ENCODE data around the gene ARRDC2. TPM values are rescaled to one million over a fixed set of nuclear protein-coding genes. Genes with fewer than 3 reads are reported as not detected.

The ARRDC2 gene
- total RNA-seq, 1 donor from 2014 or later: 4.0 TPM

DNA sequence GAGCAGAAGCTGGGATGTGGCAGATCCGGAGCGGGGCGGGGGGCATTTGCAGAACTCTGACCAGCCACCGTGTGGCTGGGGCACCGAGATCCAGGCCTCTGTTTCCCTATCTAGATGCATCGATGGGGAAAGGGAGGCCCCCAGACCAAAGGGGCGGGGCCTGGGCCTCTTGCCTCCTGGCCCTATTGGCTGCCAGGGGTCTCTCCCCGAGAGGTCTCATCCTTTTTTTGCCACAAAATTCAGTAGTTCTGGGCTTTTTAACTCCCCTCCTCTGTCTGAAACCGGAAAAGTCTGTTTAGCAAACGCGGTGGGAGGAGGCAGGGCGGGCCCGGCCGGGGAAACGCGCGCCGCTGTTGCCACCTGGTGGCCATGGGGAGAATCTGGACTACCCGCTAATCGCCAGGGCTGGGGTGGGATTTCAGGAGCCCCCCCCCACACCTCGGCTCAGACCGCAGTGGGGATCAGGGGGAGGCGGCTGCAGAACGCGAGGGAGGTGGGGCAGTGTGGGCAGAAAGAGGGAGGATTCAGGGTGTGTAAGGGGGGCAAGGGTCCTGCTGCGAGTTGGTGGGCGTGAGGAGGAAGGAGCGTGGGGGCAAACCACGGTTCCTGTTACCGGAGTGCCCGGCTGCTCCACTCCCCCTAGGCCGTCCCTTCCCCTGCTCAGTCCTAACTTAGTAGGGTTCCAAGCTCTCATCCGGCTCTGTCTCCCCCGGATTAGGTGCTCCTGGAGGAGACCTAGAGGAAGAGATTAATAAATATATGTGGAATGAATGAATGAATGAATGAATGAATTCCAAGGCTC is 50.4 kb downstream of the ARRDC2 start:
- H3K9me3 Mint-ChIP-seq (ENCODE audit: unreplicated experiment): peaks cover 1% of the 10 kb centered on the region
- H3K4me3 Mint-ChIP-seq (ENCODE audit: unreplicated experiment): no peak overlapping the region
- H3K36me3 Mint-ChIP-seq (ENCODE audit: unreplicated experiment): no peaks in the 10 kb centered on the region
- peak; percentile 86 for DNase-seq
- no peaks in the 10 kb centered on the region for H3K4me1 Mint-ChIP-seq (ENCODE audit: low read depth, unreplicated experiment)
- no peak overlapping the region for H3K27ac Mint-ChIP-seq (ENCODE audit: unreplicated experiment)
- TF ChIP-seq, protein P1, sequence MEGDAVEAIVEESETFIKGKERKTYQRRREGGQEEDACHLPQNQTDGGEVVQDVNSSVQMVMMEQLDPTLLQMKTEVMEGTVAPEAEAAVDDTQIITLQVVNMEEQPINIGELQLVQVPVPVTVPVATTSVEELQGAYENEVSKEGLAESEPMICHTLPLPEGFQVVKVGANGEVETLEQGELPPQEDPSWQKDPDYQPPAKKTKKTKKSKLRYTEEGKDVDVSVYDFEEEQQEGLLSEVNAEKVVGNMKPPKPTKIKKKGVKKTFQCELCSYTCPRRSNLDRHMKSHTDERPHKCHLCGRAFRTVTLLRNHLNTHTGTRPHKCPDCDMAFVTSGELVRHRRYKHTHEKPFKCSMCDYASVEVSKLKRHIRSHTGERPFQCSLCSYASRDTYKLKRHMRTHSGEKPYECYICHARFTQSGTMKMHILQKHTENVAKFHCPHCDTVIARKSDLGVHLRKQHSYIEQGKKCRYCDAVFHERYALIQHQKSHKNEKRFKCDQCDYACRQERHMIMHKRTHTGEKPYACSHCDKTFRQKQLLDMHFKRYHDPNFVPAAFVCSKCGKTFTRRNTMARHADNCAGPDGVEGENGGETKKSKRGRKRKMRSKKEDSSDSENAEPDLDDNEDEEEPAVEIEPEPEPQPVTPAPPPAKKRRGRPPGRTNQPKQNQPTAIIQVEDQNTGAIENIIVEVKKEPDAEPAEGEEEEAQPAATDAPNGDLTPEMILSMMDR (IDR thresholded peaks at IDR 0.05; ENCODE audit: partially characterized antibody, unreplicated experiment): peak; percentile 96
- H3K27me3 Mint-ChIP-seq (ENCODE audit: unreplicated experiment): peaks cover 1% of the 10 kb centered on the region

GRCh38 chr19:18059297-18059696 is 51.3 kb downstream of the ARRDC2 start:
- Mint-ChIP-seq H3K4me3 (ENCODE audit: unreplicated experiment) (no peak overlapping the region), H3K4me1 (ENCODE audit: low read depth, unreplicated experiment) (no peaks in the 10 kb centered on the region), H3K36me3 (ENCODE audit: unreplicated experiment) (no peaks in the 10 kb centered on the region), H3K9me3 (ENCODE audit: unreplicated experiment) (peaks cover 1% of the 10 kb centered on the region), H3K27me3 (ENCODE audit: unreplicated experiment) (peaks cover 1% of the 10 kb centered on the region), H3K27ac (ENCODE audit: unreplicated experiment) (no peak overlapping the region)
- DNase-seq: no peak
- TF ChIP-seq, protein P1 (IDR thresholded peaks at IDR 0.05; ENCODE audit: partially characterized antibody, unreplicated experiment): no peak

GRCh38 chr19:18059902-18060301 is 51.9 kb downstream of the ARRDC2 start:
- H3K4me3 Mint-ChIP-seq (ENCODE audit: unreplicated experiment): no peak overlapping the region
- H3K27ac Mint-ChIP-seq (ENCODE audit: unreplicated experiment): no peak overlapping the region

GRCh38 chr19:18060472-18060871 is 52.5 kb downstream of the ARRDC2 start:
- Mint-ChIP-seq H3K9me3 (ENCODE audit: unreplicated experiment) (peaks cover 1% of the 10 kb centered on the region), H3K4me3 (ENCODE audit: unreplicated experiment) (no peak overlapping the region), H3K4me1 (ENCODE audit: low read depth, unreplicated experiment) (no peaks in the 10 kb centered on the region), H3K27ac (ENCODE audit: unreplicated experiment) (no peak overlapping the region), H3K27me3 (ENCODE audit: unreplicated experiment) (peaks cover 4% of the 10 kb centered on the region), H3K36me3 (ENCODE audit: unreplicated experiment) (no peaks in the 10 kb centered on the region)
- DNase-seq: peak; percentile 30
- TF ChIP-seq, protein P1 (IDR thresholded peaks at IDR 0.05; ENCODE audit: partially characterized antibody, unreplicated experiment): no peak

More at GRCh38 chr19:18059902-18060301, 51.9 kb downstream of the ARRDC2 start:
- Mint-ChIP-seq H3K4me1 (ENCODE audit: low read depth, unreplicated experiment) (no peaks in the 10 kb centered on the region), H3K36me3 (ENCODE audit: unreplicated experiment) (no peaks in the 10 kb centered on the region), H3K9me3 (ENCODE audit: unreplicated experiment) (peaks cover 1% of the 10 kb centered on the region), H3K27me3 (ENCODE audit: unreplicated experiment) (peaks cover 2% of the 10 kb centered on the region)
- no peak for DNase-seq
- TF ChIP-seq, protein P1 (IDR thresholded peaks at IDR 0.05; ENCODE audit: partially characterized antibody, unreplicated experiment): no peak

GRCh38 chr19:18062028-18062427 is 54.1 kb downstream of the ARRDC2 start:
- Mint-ChIP-seq H3K27ac (ENCODE audit: unreplicated experiment) (no peak overlapping the region), H3K4me3 (ENCODE audit: unreplicated experiment) (no peak overlapping the region), H3K27me3 (ENCODE audit: unreplicated experiment) (peaks cover 2% of the 10 kb centered on the region), H3K9me3 (ENCODE audit: unreplicated experiment) (peaks cover 1% of the 10 kb centered on the region), H3K36me3 (ENCODE audit: unreplicated experiment) (no peaks in the 10 kb centered on the region), H3K4me1 (ENCODE audit: low read depth, unreplicated experiment) (no peaks in the 10 kb centered on the region)
- DNase-seq: no peak
- TF ChIP-seq, protein P1 (IDR thresholded peaks at IDR 0.05; ENCODE audit: partially characterized antibody, unreplicated experiment): no peak
